Left renal pelvis (tissue), 4 donors: ENCODE data around the gene ABI2. TPM values are rescaled to one million over a fixed set of nuclear protein-coding genes. Genes with fewer than 3 reads are reported as not detected.
"Not testable (repeated sequence)": the region's sequence is repeated elsewhere in the genome, so short reads cannot be mapped to it uniquely, and the experiment has no call there.

Experiments
- DNase-seq, 4 donors: peaks; one replicate each; pipeline ENCODE4 v3.0.0-alpha.2; 2013; ENCODE audit warnings: low read depth in 4 of 4, low spot score in 3 of 4
- polyA plus RNA-seq, 4 donors: library from polyadenylated mRNA; unstranded; fragments of 120-200 nt; gene quantifications; one replicate each; pipeline ENCODE4 v1.2.1, GENCODE V29; 2013; ENCODE audit not compliant: insufficient read length in 4 of 4

Gene ABI2
- polyA plus RNA-seq, 4 donors = 82.0 to 100 (median 88.5) TPM

GRCh38 chr2:203352604-203353255 lies 24.5 kb downstream of the ABI2 start:
- no peak for DNase-seq

- no peak for DNase-seq
Observed at GRCh38 chr2:203354966-203355365, 26.8 kb downstream of the ABI2 start.

- no peak for DNase-seq
Observed at GRCh38 chr2:203359450-203359849, 31.3 kb downstream of the ABI2 start.

GRCh38 chr2:203360833-203361430 lies 32.7 kb downstream of the ABI2 start:
- DNase-seq = no peak

GRCh38 chr2:203361495-203361894 lies 33.3 kb downstream of the ABI2 start:
- DNase-seq = no peak

GRCh38 chr2:203361922-203362321 lies 33.7 kb downstream of the ABI2 start:
- DNase-seq = no peak

GRCh38 chr2:203366639-203367466 lies 38.7 kb downstream of the ABI2 start:
- no peak for DNase-seq

GRCh38 chr2:203372706-203373105 lies 44.5 kb downstream of the ABI2 start:
- not testable (repeated sequence) for DNase-seq

GRCh38 chr2:203376173-203376572 lies 48.0 kb downstream of the ABI2 start:
- DNase-seq = no peak

GRCh38 chr2:203379156-203379555 lies 51.0 kb downstream of the ABI2 start:
- peak in 2 of 4 donors; percentile 6 to 32 for DNase-seq

- no peak for DNase-seq
Observed at GRCh38 chr2:203383038-203383437, 54.8 kb downstream of the ABI2 start.

- DNase-seq = not testable (repeated sequence)
Observed at GRCh38 chr2:203388153-203388552, 60.0 kb downstream of the ABI2 start.

- no peak for DNase-seq
Observed at GRCh38 chr2:203394519-203395227, 66.5 kb downstream of the ABI2 start.

GRCh38 chr2:203395858-203396257 lies 67.7 kb downstream of the ABI2 start:
- DNase-seq = no peak

GRCh38 chr2:203396667-203397066 lies 68.5 kb downstream of the ABI2 start:
- DNase-seq = no peak

GRCh38 chr2:203399031-203399430 lies 70.8 kb downstream of the ABI2 start:
- DNase-seq = no peak

- no peak for DNase-seq
Observed at GRCh38 chr2:203400805-203401585, 72.8 kb downstream of the ABI2 start.

- no peak for DNase-seq
Observed at GRCh38 chr2:203404996-203405395, 76.8 kb downstream of the ABI2 start.

GRCh38 chr2:203407496-203407895 lies 79.3 kb downstream of the ABI2 start:
- no peak for DNase-seq
